GM21619 (cell line): ENCODE results near the gene ASPG.

Experiments
- ATAC-seq: cut with Tn5 transposase; IDR thresholded peaks from one replicate; pipeline ENCODE4 v1.9.1; 2021; ENCODE audit not compliant: unreplicated experiment

The ASPG gene

DNA sequence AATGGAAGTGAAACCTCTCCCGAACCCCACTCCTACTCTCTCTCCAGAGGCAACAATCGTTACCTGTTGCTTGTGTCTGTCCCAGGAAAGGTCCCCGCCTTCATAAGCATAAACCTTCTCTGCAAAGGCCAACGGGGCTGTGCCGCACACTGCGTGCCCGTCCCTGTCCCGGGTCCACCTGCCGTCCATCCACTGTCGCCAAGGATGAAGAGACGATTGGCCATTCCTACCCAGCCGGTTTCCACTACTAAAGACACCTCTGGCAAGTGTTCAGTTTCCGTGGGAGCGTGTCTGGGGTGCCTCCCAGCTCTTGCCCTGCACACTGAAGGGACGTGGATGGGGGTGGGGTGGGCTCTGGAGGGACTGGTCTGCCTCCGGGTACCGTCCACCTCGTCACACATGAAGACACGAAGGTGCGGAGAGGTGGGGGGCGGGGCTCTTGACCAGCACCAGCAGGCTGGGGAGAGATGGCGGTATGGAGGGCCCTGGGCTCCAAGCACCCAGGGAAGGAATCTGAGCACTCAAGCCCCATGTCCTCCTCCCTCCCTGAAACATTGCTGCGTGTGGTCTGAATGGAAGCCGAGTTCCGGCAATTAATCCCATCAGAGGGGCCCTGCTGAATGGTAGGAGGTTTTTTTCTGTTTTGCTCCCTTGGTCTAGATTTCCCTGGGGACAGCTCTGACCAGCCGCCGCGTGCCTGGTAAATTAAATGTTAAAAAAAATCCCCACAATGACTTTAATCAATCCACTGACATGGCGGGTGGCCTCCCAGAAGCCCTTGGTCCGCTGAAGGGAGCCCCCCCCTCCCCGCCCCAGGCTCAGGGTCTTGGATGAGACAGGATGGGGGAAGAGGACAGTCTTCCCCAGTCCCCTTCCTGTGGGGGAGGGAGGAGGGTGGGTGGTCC lies 48.8 kb downstream of the ASPG start:
- ATAC-seq = no peak

GRCh38 chr14:104135121-104135903 lies 49.8 kb downstream of the ASPG start:
- no peak for ATAC-seq

DNA sequence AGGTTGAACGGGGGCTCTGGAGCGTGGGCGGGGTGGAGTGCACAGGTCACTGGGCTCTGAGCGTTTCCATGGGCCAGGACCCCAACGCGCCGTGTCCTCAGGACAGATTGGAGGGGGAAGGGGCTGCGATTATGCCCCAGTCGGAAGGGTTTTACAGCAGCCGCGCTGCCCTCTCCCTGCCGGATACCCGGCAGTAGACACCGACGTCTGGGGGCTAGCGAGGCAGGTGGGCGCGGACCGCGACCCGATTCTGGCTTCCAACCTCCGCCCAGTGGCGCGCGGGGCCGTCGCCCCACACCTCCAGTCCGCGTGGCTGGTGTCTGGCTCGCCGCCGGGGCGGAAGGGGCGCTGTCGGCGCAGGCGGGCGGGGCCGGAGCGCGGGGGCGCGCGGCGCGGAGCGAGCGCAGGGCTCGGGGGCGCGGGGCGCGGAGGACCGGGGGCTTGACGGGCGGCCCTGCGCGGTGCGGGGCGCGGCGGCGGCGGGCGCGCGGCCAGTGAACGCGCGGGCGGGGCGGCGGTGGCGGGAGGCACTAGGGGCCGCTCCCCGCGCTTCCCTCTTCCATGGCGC lies 50.5 kb downstream of the ASPG start:
- ATAC-seq = no peak

DNA sequence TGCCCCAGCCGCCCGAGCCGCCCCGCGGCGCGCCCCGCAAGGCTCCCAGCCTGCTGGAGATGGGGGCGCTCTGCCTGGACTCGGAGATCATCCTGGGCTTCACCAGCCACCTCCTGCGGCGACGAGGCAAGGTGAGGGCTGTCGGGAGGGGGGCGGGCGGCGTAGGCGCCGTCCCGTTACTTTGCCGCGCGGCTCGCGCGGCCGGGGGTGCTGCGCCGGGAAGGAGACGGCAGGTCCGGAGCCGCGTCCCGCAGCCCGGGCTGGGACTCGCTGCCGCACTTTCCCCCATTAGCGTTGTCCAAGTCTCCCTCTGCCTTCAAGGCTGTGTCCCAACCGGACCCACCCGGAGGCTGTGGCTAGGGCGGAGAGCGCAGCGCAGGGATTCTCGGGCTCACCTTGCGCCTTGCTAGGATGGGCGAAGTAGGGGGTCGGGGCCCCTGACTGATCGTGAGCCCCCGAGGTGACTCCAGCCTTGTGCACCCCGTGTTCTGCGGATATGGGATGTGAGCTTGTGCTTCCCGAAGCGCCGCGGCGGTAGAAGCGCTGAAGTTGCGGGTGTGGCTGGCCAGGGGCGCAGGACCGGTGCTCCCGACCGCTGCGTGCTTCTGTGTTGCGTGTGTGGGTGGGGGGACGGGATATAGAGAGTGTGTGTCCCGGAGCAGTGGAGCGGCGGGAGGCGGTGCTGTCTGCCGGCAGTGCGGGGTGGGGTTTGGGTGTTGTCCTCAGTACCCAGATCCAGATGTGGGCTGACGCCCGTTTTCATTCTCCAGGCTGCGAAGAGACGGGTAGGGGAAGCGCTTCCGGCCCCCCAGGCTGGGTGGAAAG lies 51.2 kb downstream of the ASPG start:
- no peak for ATAC-seq

- ATAC-seq = no peak
These were observed 52.0 kb downstream of the ASPG start for GRCh38 chr14:104137297-104138097.

DNA sequence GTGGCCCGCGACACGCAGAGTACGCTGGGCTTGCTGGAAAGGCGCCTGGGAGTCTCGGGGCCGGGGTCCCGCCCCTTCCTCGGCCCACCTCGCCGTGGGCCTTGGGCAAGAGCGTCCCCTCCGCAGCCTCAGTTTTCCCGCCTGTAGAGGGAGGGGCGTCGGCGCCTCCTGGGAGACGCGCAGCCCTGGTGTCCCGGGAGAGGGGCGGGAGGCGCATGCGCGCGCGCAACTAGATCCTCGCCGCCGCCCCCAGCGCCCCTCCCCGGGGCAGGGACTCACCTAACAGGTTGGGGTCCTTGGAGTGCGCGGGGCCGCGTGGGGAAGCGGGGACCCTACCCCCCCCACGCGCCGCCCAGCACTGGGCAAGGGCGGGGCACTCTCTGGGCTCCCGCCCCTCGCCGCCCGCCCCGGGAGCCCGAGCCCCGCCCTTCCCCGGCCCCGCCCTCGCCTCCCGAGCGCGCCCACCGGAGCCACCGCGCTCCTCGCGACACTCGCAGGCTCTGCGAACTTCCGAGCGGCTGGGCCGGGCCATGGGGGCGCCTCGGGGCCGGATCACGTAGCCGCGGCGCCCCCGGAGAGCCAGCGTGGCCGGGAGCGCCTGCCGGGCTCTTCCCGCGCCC lies 52.7 kb downstream of the ASPG start, which contains the start of gene KIF26A:
KIF26A (plus strand) TSS at position 490 of the 620 bp plus-strand sequence. CDS start 136 bp downstream, outside the sequence.
- ATAC-seq = no peak

DNA sequence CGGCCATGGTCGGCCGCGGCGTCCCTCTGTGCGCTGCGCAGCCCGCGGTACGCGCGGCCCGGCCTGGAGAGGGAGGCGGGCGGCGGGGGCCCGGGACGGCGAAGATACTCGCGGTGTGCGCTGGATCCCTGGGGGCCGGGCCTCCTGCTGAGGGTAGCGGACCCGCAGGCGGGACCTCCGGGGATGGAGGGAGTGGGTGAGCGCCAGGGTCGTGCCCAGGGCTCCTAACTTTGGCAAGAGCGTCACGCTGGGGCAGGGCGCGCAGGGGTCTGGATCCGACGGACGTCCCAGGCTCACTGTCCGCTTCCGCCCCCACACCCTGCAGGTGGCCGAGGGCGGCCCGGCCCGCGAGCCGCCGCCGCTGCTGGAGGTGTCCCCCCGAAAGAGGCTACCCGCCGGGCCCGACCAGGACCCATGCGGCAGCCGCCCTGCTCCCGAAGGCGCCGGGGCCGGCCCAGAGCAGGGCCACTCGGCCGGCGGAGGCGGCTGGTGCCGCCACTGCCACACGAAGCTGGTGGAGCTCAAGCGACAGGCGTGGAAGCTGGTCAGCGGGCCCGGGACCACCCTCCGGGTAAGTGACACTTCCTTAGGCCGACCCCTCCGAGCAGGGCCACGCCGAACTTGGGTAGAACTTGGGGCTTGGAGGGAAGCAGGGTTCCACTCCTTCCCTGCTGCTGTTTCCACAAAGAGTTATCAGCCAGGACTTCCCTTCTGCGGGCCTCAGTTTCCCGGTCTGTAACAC lies 53.4 kb downstream of the ASPG start:
- ATAC-seq = no peak

DNA sequence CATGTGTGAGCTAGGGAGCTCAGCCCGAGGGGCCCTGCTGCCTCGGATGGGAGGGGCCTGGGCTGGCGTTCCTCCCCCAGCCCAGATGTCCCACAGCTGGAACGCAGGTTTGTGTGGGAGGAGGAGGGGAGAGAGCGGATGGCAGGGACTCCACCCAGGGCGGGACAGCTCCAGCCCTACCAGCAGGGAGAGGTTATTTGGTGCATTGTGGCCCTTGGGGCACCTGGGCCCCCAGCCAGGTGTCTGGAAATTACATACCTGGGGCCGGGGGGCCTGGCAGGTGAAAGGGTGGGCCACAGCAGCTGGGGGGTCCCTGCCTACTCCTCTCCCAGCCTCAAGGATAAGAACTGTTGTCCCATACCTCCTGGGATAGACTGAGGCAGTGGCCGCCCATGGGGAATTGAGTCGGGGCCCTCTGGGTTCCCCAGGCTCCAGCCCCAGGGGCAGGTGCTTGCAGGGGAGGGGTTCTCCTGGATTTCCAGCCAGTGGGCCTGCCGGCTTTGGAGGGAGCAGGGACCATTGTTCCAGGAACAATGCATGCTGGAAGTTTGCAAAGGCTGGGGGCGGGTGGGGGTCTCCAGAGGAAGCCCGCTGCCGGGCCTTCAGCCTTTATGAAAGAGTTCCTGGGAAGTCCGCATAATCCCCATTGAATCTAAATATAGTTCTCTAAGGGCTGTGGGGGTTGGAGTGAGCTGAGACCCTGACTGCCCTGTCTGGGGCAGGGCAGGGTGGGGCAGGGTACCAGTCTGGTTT lies 54.1 kb downstream of the ASPG start:
- ATAC-seq = no peak

GRCh38 chr14:104140213-104140462 lies 54.6 kb downstream of the ASPG start:
- no peak for ATAC-seq

- ATAC-seq = no peak
These were observed 55.2 kb downstream of the ASPG start for GRCh38 chr14:104140463-104141331.

- no peak for ATAC-seq
These were observed 56.2 kb downstream of the ASPG start for GRCh38 chr14:104141621-104142091.

- ATAC-seq = no peak
These were observed 56.8 kb downstream of the ASPG start for GRCh38 chr14:104142136-104142945.

GRCh38 chr14:104142946-104143470 lies 57.5 kb downstream of the ASPG start:
- no peak for ATAC-seq

DNA sequence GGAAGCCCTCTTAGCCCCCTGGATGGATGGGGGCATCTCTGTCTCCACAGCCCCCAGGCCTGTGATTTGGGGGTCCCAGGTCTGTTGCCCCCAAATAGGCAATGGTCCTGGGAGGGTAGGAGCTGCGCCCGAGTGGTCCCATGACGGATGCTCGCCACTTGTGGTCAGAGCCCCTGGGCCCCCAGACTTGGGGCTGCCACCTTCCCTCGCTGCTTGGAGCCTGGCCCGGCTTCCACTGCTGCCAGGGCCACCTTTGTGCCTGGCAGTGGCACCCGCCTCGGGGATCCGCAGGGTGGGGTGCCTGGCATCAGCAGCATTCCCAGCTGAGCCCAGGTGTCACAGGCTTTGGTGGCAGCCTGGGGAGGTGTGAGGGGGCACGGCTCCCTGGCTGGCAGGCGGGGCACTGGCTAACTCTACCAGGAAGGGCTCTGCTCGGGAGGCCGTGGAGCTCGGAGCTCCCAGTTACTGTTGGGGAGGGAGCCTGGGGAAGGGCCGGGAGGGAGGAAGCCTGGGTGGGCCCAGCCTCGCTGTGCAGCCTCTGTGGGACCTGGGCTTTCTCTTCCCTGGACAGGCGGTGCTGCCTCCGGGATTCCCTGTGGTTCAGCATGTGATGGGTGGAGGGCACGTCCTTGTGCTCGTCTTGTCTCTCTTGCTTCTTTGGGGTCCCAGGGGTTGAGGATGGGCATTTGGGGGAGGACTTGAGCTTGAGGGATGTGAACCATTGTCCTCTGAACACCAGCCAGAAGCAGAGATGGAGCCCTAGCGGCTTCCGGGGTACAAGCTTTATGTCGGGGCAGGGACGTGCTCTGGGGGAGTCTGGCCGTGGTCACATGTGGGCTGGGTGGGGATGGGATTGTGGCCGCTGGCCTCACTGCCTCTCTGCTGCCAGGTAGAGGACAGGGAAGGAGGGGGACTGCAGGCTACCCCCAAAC lies 58.3 kb downstream of the ASPG start:
- no peak for ATAC-seq

- no peak for ATAC-seq
These were observed 58.9 kb downstream of the ASPG start for GRCh38 chr14:104144453-104144790.
